Small intestine (tissue), 7 donors: ENCODE data around the gene CDC42BPB. TPM values are rescaled to one million over a fixed set of nuclear protein-coding genes. Genes with fewer than 3 reads are reported as not detected.

Source experiments
- DNase-seq, 2 donors: peaks; one replicate each; pipeline versions ENCODE4 v3.0.0 to v3.0.0-alpha.2; 2013
- FAIRE-seq: peaks from 2 replicates; lab custom pipeline; 2012; peaks lifted over from hg19 to GRCh38; lab: Jason Lieb, UNC
- H3K27ac ChIP-seq, 3 donors: one replicate each; pipeline ENCODE4 v1.5.1; 2013; ENCODE audit warnings: low read length in 2 of 3, mild to moderate bottlenecking in 2 of 3, control low read depth in 1 of 3, inconsistent platforms in 1 of 3, low read depth in 1 of 3, moderate library complexity in 1 of 3
- H3K27me3 ChIP-seq, 3 donors: one replicate each; pipeline ENCODE4 v1.6.1; 2013; ENCODE audit warnings: low read length in 3 of 3, inconsistent platforms in 1 of 3; ENCODE audit not compliant: control insufficient read depth in 3 of 3, insufficient read depth in 3 of 3
- H3K36me3 ChIP-seq, 3 donors: one replicate each; pipeline ENCODE4 v1.6.1; 2013; ENCODE audit warnings: low read length in 3 of 3, inconsistent platforms in 1 of 3, low read depth in 1 of 3, mild to moderate bottlenecking in 1 of 3, moderate library complexity in 1 of 3; ENCODE audit not compliant: control insufficient read depth in 3 of 3, insufficient read depth in 2 of 3
- H3K4me1 ChIP-seq, 3 donors: one replicate each; pipeline ENCODE4 v1.6.1; 2013; ENCODE audit warnings: low read length in 2 of 3, inconsistent platforms in 1 of 3, low read depth in 1 of 3, mild to moderate bottlenecking in 1 of 3, moderate library complexity in 1 of 3; ENCODE audit not compliant: control insufficient read depth in 3 of 3, insufficient read depth in 2 of 3
- H3K4me3 ChIP-seq, 3 donors: one replicate each; pipeline ENCODE4 v1.5.1; 2013; ENCODE audit warnings: low read length in 3 of 3, control low read depth in 1 of 3, inconsistent platforms in 1 of 3, low read depth in 1 of 3, mild to moderate bottlenecking in 1 of 3, moderate library complexity in 1 of 3
- H3K9me3 ChIP-seq, 2 donors: one replicate each; pipeline ENCODE4 v1.6.1; 2013; ENCODE audit warnings: low read depth in 1 of 2, low read length in 1 of 2; ENCODE audit not compliant: control insufficient read depth in 2 of 2, insufficient read depth in 1 of 2
- WGBS, 3 donors: extraction: QIAGEN DNeasy Blood & Tissue Kit; methylation state at CpG; one replicate each; pipeline ENCODE4 v1.1.7; 2013; 5-methylcytosine and 5-hydroxymethylcytosine counted together
- polyA plus RNA-seq, 4 donors: library from polyadenylated mRNA; stranded (reverse) in 3 of 4; unstranded in 1 of 4; fragments of 200-250 nt in 3 of 4; fragments of 120-200 nt in 1 of 4; gene quantifications; one replicate each; pipeline versions ENCODE4 v1.2.1 to v1.2.3, GENCODE V29; 2013
- donor health status: healthy with polysubstance abuse.
- donor health status: control.
- donor health status: control.
- donor health status: Bipolar disorder and iron deficiency.
- donor health status: healthy.

The CDC42BPB gene
- polyA plus RNA-seq, 4 donors: 29.2 to 69.4 (median 39.5) TPM

DNA sequence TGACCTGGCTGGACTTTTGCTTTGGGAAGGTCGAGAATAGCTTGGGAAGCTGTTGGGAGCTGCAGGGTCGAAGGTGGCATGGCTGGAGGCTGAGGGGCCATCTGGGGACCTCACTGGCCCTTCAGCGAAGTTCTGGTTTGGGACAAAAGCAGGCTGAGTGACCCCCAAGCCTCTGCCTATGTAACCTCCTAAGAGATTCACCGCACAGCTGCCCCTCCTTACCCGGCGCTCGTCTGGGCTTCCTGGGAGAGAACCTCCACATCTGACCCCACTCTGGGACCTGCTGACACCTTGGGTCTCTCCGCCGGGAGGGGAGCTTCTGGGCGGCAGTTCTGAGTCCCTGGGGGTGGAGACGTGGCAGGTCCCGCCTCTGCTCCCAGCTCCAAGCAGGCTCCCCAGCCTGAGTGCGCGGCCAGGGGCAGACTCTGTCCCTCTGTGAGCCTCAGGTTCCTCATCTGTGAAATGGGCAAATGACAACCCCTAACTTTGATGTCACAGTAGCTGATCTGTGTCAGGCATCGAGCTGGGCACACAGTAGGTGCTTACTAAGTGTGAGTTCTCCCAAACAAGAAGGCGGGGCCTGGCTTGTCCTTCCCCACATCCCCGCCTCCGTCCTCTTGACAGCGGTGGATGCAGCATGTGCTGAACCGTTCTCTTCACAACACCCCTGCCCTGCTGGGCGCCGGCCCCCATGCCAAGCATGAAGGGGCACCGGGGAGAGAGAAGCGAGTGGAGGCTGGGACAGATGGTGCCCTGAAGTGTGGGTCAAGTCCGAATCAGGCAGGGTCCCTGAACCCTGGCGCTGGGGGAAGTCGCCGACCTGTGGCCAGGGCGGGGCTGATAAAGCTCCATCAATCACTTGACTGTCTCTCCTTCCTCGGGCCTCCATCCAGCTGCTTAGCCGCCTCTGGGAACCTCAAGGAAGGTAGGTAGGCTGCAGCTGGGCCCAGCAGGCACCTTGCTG lies 40.9 kb upstream of the CDC42BPB start:
- WGBS, 3 donors: 58 to 71% (median 59%) methylated on average over 30 to 31 of the region's 31 CpGs

DNA sequence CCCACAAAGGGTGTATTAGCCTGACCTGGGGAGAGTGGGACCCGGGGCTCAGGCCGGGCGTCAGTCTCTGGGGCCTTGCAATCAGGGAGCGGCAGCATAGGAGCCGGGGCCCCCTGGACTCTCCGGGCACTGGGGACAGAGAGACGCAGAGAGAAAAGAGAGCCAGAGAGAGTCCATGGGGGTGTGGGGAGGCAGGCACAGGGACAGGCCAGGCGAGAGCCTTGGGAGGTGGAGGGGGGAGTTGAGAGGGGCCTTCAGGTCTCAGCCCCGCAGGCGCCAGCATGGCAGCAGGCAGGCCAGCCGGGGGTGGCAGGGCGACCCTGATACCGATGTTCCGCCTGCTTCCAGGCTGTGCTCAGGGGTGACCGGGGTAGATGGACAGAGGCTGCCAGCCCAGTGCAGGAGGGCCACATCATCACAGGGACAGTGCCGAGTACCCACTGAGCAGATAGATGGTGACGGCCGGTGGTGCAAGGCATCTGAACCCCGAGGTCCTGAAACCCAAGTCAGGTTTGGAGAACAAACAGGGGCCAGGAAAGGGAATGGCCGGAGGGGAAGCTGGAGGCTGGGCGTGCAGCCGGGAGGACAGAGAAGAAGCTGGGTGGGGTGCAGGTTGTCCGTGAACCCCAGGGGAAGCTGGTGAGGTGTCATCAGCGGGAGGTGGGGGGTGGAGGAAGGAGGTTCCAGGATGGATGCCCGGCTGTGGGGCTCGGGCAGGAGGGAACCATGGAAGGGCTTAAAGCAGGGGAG lies 40.1 kb upstream of the CDC42BPB start:
- peaks cover 0 to under 1% (median 0%) of the 10 kb centered on the region in 3 donors for H3K27me3 ChIP-seq
- DNase-seq: no peak
- H3K9me3 ChIP-seq: no peaks in the 10 kb centered on the region
- no peak overlapping the region for H3K4me3 ChIP-seq
- H3K4me1 ChIP-seq: peaks cover 0 to 80% (median 12%) of the 10 kb centered on the region in 3 donors
- no peak overlapping the region for H3K27ac ChIP-seq
- no peak for FAIRE-seq
- 84 to 87% (median 86%) methylated on average over 25 to 26 of the region's 26 CpGs for WGBS, 3 donors
- H3K36me3 ChIP-seq: peaks cover 0 to 7% (median 0%) of the 10 kb centered on the region in 3 donors

More for the DNA sequence above, 40.9 kb upstream of the CDC42BPB start:
- H3K9me3 ChIP-seq: no peaks in the 10 kb centered on the region
- H3K4me1 ChIP-seq: peaks cover 0 to 86% (median 12%) of the 10 kb centered on the region in 3 donors
- FAIRE-seq: no peak
- H3K27me3 ChIP-seq: peaks cover 0 to 8% (median 0%) of the 10 kb centered on the region in 3 donors
- H3K4me3 ChIP-seq: peak overlapping the region in 1 of 3 donors; percentile 30
- H3K27ac ChIP-seq: peak overlapping the region in 1 of 3 donors; percentile 55
- peak; percentile 78 to 80 for DNase-seq
- peaks cover 0 to 12% (median 0%) of the 10 kb centered on the region in 3 donors for H3K36me3 ChIP-seq

- DNase-seq (no peak), FAIRE-seq (no peak)
- H3K36me3 ChIP-seq: peaks cover 0 to 7% (median 0%) of the 10 kb centered on the region in 3 donors
- H3K9me3 ChIP-seq: no peaks in the 10 kb centered on the region
- H3K27me3 ChIP-seq: no peaks in the 10 kb centered on the region
- no peak overlapping the region for H3K4me3 ChIP-seq
- H3K27ac ChIP-seq: no peak overlapping the region
- peaks cover 0 to 78% (median 12%) of the 10 kb centered on the region in 3 donors for H3K4me1 ChIP-seq
- WGBS, 3 donors: 74 to 82% (median 82%) methylated on average over 4 of the region's 4 CpGs
Measured at GRCh38 chr14:103096387-103096786, 39.0 kb upstream of the CDC42BPB start.

GRCh38 chr14:103095210-103095778 lies 37.9 kb upstream of the CDC42BPB start:
- DNase-seq (peak; percentile 36 to 78), FAIRE-seq (no peak)
- peaks cover 0 to 6% (median 0%) of the 10 kb centered on the region in 3 donors for H3K27me3 ChIP-seq
- peaks cover 0 to 2% (median 0%) of the 10 kb centered on the region in 3 donors for H3K36me3 ChIP-seq
- peaks cover 0 to 72% (median 12%) of the 10 kb centered on the region in 3 donors for H3K4me1 ChIP-seq
- peak overlapping the region in 2 of 3 donors; percentile 22 to 62 for H3K4me3 ChIP-seq
- WGBS, 3 donors: 24 to 57% (median 47%) methylated on average over 11 of the region's 11 CpGs
- H3K27ac ChIP-seq: peak overlapping the region; percentile 81 to 93 (median 89)
- no peaks in the 10 kb centered on the region for H3K9me3 ChIP-seq

- Histone ChIP-seq H3K4me1 (peaks cover 0 to 66% (median 12%) of the 10 kb centered on the region in 3 donors), H3K4me3 (peak within 1 kb of the TSS in 2 of 3 donors; percentile 22 to 62), H3K9me3 (no peaks in the 10 kb centered on the region), H3K36me3 (no peaks in the 10 kb centered on the region), H3K27ac (peak within 1 kb of the TSS; percentile 81 to 93 (median 89)), H3K27me3 (peaks cover 0 to 6% (median 0%) of the 10 kb centered on the region in 3 donors)
- WGBS, 3 donors: 11 to 36% (median 33%) methylated on average over 21 to 23 of the region's 23 CpGs
- FAIRE-seq: no peak
- DNase-seq: peak; percentile 93 to 95
Measured at GRCh38 chr14:103094406-103095209, 37.3 kb upstream of the CDC42BPB start, which contains the start of gene EXOC3L4. TSS of gene EXOC3L4 (plus strand) at chr14:103094725. CDS start at chr14:103100220, 5,495 bp downstream.

DNA sequence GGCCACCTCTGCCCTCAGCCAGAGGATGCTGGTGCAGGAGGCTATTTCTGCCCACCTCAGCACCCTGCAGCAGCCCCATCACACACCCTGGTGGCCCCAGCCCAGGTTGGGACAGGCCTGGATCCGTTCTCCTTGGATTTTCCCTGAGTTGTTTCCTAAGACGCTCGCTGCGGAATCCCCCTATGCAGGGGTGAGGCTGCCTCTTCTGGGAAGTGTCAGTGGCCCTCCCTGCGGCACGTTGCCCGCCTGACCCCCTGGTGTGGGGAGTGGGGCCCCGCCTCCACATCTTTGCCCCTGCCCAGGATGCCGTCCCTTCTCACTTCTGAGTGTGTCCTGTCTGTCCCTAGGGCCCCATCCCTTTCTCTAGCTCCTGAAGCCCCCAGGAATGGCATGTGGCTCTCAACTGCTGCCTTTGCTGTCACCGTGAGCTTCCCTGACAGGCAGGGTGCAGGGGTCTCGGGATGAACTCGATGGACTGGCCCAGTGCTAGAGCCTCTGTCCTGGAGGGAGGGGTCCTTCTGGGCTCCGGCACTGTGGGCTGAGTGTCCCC lies 36.6 kb upstream of the CDC42BPB start:
- H3K4me3 ChIP-seq: peak overlapping the region in 1 of 3 donors; percentile 22
- peaks cover 0 to 6% (median 0%) of the 10 kb centered on the region in 3 donors for H3K27me3 ChIP-seq
- FAIRE-seq: no peak
- H3K4me1 ChIP-seq: peaks cover 0 to 59% (median 6%) of the 10 kb centered on the region in 3 donors
- DNase-seq: peak in 1 of 2 donors; percentile 27
- WGBS, 3 donors: 44 to 57% (median 56%) methylated on average over 12 to 13 of the region's 13 CpGs
- H3K36me3 ChIP-seq: no peaks in the 10 kb centered on the region
- H3K27ac ChIP-seq: peak overlapping the region; percentile 81 to 93 (median 89)
- no peaks in the 10 kb centered on the region for H3K9me3 ChIP-seq

DNA sequence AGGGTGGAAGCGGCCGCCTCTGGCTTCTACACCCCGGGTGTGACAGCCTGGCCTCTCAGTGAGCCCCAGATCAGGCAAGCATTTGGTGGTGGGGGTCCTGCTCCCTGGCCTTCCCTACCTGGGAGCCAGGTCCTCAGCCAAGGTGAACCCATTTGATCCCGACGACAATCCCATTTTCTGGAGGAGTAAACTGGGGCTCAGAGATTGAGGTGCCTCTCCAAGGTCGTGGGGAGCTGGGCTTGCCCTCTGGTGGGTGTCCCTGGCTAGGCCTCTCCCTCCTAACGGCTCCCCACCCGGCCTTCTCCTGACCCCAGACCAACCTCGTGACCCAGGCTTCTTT lies 34.5 kb upstream of the CDC42BPB start:
- Histone ChIP-seq H3K27ac (peak overlapping the region in 1 of 3 donors; percentile 14), H3K4me1 (peaks cover 0 to 38% (median 0%) of the 10 kb centered on the region in 3 donors), H3K9me3 (no peaks in the 10 kb centered on the region), H3K4me3 (peak overlapping the region in 2 of 3 donors; percentile 44 to 55), H3K36me3 (no peaks in the 10 kb centered on the region), H3K27me3 (peaks cover 0 to 8% (median 0%) of the 10 kb centered on the region in 3 donors)
- WGBS, 3 donors: 24 to 46% (median 31%) methylated on average over 8 to 9 of the region's 9 CpGs
- no peak for DNase-seq
- no peak for FAIRE-seq
